Amniotic epithelial cell (primary cell): Measurements from ENCODE around the gene TRIM49D1.
"Not testable (repeated sequence)": the region's sequence is repeated elsewhere in the genome, so short reads cannot be mapped to it uniquely, and the experiment has no call there.

Experiments
- DNase-seq: peaks from one replicate; pipeline ENCODE4 v3.0.0-alpha.2; 2010; ENCODE audit warnings: low read depth

Gene TRIM49D1

DNA sequence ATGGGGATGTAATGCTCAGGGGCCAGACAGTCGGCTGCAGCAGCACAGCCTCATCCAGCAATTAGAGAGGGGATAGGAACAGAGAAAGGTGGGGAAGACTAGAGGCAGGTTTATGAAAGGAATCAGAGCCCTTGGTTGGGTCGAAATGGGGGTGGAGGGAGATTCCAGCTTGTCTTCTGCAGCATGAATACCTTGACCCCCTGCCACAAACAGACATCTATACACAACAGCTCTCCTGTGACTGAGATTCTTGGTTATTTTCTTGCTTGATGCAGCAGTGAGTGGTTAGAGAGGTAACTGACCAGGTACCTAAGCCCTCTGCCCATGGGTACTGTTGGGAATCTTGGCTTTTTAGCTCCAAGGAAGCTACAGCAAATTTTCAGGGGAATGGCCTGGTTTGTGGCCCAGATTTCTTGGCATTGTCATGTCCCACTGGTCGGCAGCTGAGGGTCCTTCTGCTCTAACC is at the start of gene TRIM49D1:
TSS of gene TRIM49D1 (minus strand) at position 51 of the 466 bp plus-strand sequence. CDS start 4,535 bp downstream, outside the sequence.
- DNase-seq = no peak

DNA sequence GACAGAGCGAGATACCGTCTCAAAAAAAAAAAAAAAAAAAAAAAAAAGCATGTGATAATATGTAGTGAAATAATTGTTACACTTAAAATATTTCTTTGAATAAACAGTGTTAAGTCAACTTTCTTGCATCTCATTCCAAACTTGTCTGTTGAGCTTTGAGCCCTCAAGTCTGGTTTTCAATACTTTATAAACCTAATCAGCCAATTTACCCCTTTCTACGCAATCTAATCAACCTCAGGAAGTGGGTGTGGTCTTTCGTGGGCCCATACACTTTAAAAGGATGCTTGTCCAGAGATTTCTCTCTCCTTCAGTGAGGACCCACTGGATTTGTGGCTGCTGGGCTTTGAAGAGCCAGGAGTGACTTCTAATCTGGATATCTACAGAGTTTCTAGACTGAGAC is 43.7 kb upstream of the TRIM49D1 start, which contains the start of gene TRIM64:
TSS of gene TRIM64 (plus strand) at position 301 of the 400 bp plus-strand sequence. CDS start 2,467 bp downstream, outside the sequence.
- not testable (repeated sequence) for DNase-seq

GRCh38 chr11:89960833-89961232 is 38.8 kb upstream of the TRIM49D1 start:
- not testable (repeated sequence) for DNase-seq

GRCh38 chr11:89923764-89924163 is 1.7 kb upstream of the TRIM49D1 start, which contains the start of gene TRIM49D2:
Gene TRIM49D2, plus strand, starts transcription at chr11:89924064. Its CDS starts 2,698 bp downstream, at chr11:89926762.
- DNase-seq = not testable (repeated sequence)

- DNase-seq = not testable (repeated sequence)
Measured at GRCh38 chr11:89900809-89901208, 21.2 kb downstream of the TRIM49D1 start.

DNA sequence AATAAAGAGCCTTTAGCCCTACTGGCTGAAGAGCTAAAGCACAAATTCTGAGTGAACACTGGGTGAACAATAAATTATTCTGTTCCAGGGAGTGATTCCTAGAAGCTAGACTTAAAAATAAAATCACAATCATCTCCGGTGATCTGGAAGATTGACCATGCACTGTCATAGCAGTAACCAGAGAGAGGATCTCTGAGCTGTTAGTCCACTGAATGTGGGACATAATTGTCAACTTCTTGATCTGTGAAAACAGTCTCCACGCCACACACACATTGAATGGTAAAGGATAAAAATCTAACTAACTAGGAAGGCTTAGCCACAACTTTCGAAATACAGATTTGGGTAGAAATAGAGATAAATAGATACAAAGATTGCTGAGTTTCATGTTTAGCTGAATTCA is 28.8 kb downstream of the TRIM49D1 start:
- DNase-seq = not testable (repeated sequence)

- DNase-seq = not testable (repeated sequence)
Measured at GRCh38 chr11:89877511-89877910, 44.5 kb downstream of the TRIM49D1 start.

GRCh38 chr11:89872588-89872987 is 49.5 kb downstream of the TRIM49D1 start:
- DNase-seq = not testable (repeated sequence)

- not testable (repeated sequence) for DNase-seq
Measured at GRCh38 chr11:89865223-89865622, 56.8 kb downstream of the TRIM49D1 start.

GRCh38 chr11:89863906-89864704 is 57.9 kb downstream of the TRIM49D1 start:
- DNase-seq = not testable (repeated sequence)
